Stimulated activated CD4-positive, alpha-beta T cell treated with anti-CD3 and anti-CD28 coated beads, Interleukin-2, amount 100 ng/mL, for 24 hours (primary cell): ENCODE measurements around the gene FHOD1.

ENCODE experiments used
- DNase-seq, 2 donors: peaks; one replicate each; pipeline ENCODE4 v3.0.0-alpha.2; 2020

FHOD1 gene

GRCh38 chr16:67248401-67249177 lies 1.3 kb upstream of the FHOD1 start, which contains the start of gene SLC9A5:
Gene SLC9A5 (plus strand): TSS chr16:67248979. CDS start chr16:67249015, 36 bp downstream.
- peak; percentile 39 to 54 for DNase-seq

GRCh38 chr16:67248073-67248400 lies 756 bp upstream of the FHOD1 start:
- DNase-seq, result no peak

GRCh38 chr16:67246756-67247191 lies 507 bp downstream of the FHOD1 start:
- DNase-seq, result peak in 1 of 2 donors; percentile 29

GRCh38 chr16:67246081-67246755 lies 1.1 kb downstream of the FHOD1 start:
- peak; percentile 51 to 68 for DNase-seq

- DNase-seq, result no peak
Measured at GRCh38 chr16:67245674-67246080, 1.6 kb downstream of the FHOD1 start.

GRCh38 chr16:67245186-67245585 lies 2.1 kb downstream of the FHOD1 start:
- no peak for DNase-seq

- peak; percentile 76 to 78 for DNase-seq
Measured at GRCh38 chr16:67244387-67245185, 2.7 kb downstream of the FHOD1 start.

- DNase-seq, result no peak
Measured at GRCh38 chr16:67243481-67243880, 3.8 kb downstream of the FHOD1 start.

- no peak for DNase-seq
Measured at GRCh38 chr16:67242138-67242730, 5.0 kb downstream of the FHOD1 start.

- no peak for DNase-seq
Measured at GRCh38 chr16:67241008-67241900, 6.0 kb downstream of the FHOD1 start.

GRCh38 chr16:67240506-67240905 lies 6.8 kb downstream of the FHOD1 start:
- DNase-seq, result no peak

- no peak for DNase-seq
Measured at GRCh38 chr16:67238806-67239470, 8.3 kb downstream of the FHOD1 start.

GRCh38 chr16:67238278-67238575 lies 9.1 kb downstream of the FHOD1 start:
- no peak for DNase-seq

- DNase-seq, result no peak
Measured at GRCh38 chr16:67237396-67238277, 9.6 kb downstream of the FHOD1 start.

- DNase-seq, result peak; percentile 81 to 83
Measured at GRCh38 chr16:67236563-67237395, 10.5 kb downstream of the FHOD1 start.

- DNase-seq, result peak in 1 of 2 donors; percentile 61
Measured at GRCh38 chr16:67235816-67236562, 11.3 kb downstream of the FHOD1 start.

GRCh38 chr16:67234180-67234597 lies 13.1 kb downstream of the FHOD1 start:
- no peak for DNase-seq

- DNase-seq, result no peak
Measured at GRCh38 chr16:67233596-67233995, 13.7 kb downstream of the FHOD1 start.
